Loucy (cell line): ENCODE data around the gene UGP2.

ENCODE experiments used
- H2AFZ ChIP-seq: fragments of 200-600 bp; sonication (generic); 2 replicates; pipeline ENCODE4 v1.6.0; 2016; ENCODE audit warnings: antibody characterized with exemption, mild to moderate bottlenecking, low read length, moderate library complexity
- H3F3A ChIP-seq: fragments of 200-600 bp; 2 replicates; pipeline ENCODE4 v1.6.0; 2016; ENCODE audit warnings: antibody characterized with exemption, low read depth, mild to moderate bottlenecking
- H3K27me3 ChIP-seq: fragments of 200-600 bp; sonication (generic); 2 replicates; pipeline ENCODE4 v1.6.1; 2014; ENCODE audit warnings: low read length, mild to moderate bottlenecking; ENCODE audit not compliant: insufficient read depth, poor library complexity, severe bottlenecking
- H3K36me3 ChIP-seq: fragments of 200-600 bp; sonication (generic); 2 replicates; pipeline ENCODE4 v1.6.1; 2016; ENCODE audit warnings: low read length; ENCODE audit not compliant: insufficient read depth
- H3K4me1 ChIP-seq: fragments of 200-600 bp; sonication (generic); 2 replicates; pipeline ENCODE4 v1.5.1; 2014; ENCODE audit warnings: low read length, mild to moderate bottlenecking; ENCODE audit not compliant: insufficient read depth, poor library complexity, severe bottlenecking
- H3K4me2 ChIP-seq: fragments of 200-600 bp; sonication (generic); 2 replicates; pipeline ENCODE4 v1.6.0; 2014; ENCODE audit warnings: antibody characterized with exemption, low read length, low read depth, mild to moderate bottlenecking; ENCODE audit not compliant: poor library complexity, severe bottlenecking
- H3K4me3 ChIP-seq: fragments of 200-600 bp; sonication (generic); 2 replicates; pipeline ENCODE4 v1.5.1; 2014; ENCODE audit warnings: low read length, mild to moderate bottlenecking, mixed read lengths; ENCODE audit not compliant: poor library complexity, severe bottlenecking
- H3K79me2 ChIP-seq: fragments of 200-600 bp; sonication (generic); 2 replicates; pipeline ENCODE4 v1.6.1; 2014; ENCODE audit warnings: low read length; ENCODE audit not compliant: insufficient read depth
- H3K9ac ChIP-seq: fragments of 200-600 bp; sonication (generic); 2 replicates; pipeline ENCODE4 v1.6.0; 2014; ENCODE audit warnings: mild to moderate bottlenecking, low read depth, low read length, moderate library complexity; ENCODE audit not compliant: poor library complexity, severe bottlenecking
- H3K9me2 ChIP-seq: fragments of 200-600 bp; sonication (generic); replicated peaks from 2 replicates; pipeline ENCODE4 v1.6.1; 2016; ENCODE audit warnings: low read depth, low read length, mixed read lengths
- H3K9me3 ChIP-seq: fragments of 200-600 bp; sonication (generic); 2 replicates; pipeline ENCODE4 v1.6.1; 2014; ENCODE audit warnings: mild to moderate bottlenecking, antibody characterized with exemption, low read length, low read depth; ENCODE audit not compliant: insufficient read depth
- H4K20me1 ChIP-seq: fragments of 200-600 bp; sonication (generic); 2 replicates; pipeline ENCODE4 v1.6.0; 2014; ENCODE audit warnings: antibody characterized with exemption, low read length, mild to moderate bottlenecking; ENCODE audit not compliant: insufficient read depth, poor library complexity, severe bottlenecking
- EZH2phosphoT487 ChIP-seq: fragments of 200-600 bp; IDR thresholded peaks from 2 replicates; pipeline ENCODE4 v1.6.1; 2018; ENCODE audit warnings: antibody characterized with exemption, mild to moderate bottlenecking, moderate library complexity, borderline replicate concordance
- TF ChIP-seq, protein P1 (sequence below): fragments of 200-600 bp; sonication (generic); conservative IDR thresholded peaks from 2 replicates; pipeline ENCODE4 v1.5.1; 2014; ENCODE audit warnings: mild to moderate bottlenecking, antibody characterized with exemption, low read length

UGP2 gene

DNA sequence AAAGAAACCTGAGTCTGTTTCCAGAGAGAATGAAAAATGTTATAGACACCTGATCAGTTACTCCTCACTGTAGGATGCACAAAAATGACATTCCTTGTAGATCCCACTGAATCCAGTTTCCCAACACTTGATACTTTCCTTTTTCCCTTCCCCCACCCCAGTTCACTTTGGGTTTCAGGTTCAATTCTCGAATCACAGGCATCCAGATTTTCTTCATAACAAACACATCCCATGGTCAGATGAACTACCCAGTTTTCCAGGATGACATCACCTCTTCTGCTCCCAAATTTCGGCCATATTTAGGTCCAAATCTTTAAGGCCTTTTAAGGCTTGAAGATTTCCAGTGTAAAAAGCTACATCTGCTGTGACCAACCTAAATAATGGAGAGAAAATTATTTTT lies 51.5 kb downstream of the UGP2 start:
- H3K4me2 ChIP-seq, result no peak overlapping the region
- no peak overlapping the region for H3K9ac ChIP-seq
- H4K20me1 ChIP-seq, result no peaks in the 10 kb centered on the region
- H3K79me2 ChIP-seq, result no peaks in the 10 kb centered on the region
- H3K9me2 ChIP-seq, result no peaks in the 10 kb centered on the region
- H2AFZ ChIP-seq, result no peak overlapping the region
- no peaks in the 10 kb centered on the region for H3K9me3 ChIP-seq
- H3K27me3 ChIP-seq, result no peaks in the 10 kb centered on the region
- TF ChIP-seq, protein P1, sequence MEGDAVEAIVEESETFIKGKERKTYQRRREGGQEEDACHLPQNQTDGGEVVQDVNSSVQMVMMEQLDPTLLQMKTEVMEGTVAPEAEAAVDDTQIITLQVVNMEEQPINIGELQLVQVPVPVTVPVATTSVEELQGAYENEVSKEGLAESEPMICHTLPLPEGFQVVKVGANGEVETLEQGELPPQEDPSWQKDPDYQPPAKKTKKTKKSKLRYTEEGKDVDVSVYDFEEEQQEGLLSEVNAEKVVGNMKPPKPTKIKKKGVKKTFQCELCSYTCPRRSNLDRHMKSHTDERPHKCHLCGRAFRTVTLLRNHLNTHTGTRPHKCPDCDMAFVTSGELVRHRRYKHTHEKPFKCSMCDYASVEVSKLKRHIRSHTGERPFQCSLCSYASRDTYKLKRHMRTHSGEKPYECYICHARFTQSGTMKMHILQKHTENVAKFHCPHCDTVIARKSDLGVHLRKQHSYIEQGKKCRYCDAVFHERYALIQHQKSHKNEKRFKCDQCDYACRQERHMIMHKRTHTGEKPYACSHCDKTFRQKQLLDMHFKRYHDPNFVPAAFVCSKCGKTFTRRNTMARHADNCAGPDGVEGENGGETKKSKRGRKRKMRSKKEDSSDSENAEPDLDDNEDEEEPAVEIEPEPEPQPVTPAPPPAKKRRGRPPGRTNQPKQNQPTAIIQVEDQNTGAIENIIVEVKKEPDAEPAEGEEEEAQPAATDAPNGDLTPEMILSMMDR, result no peak
- TF ChIP-seq EZH2phosphoT487, result no peak
- H3F3A ChIP-seq, result no peaks in the 10 kb centered on the region
- no peak overlapping the region for H3K4me3 ChIP-seq
- H3K36me3 ChIP-seq, result peaks cover 72% of the 10 kb centered on the region
- no peaks in the 10 kb centered on the region for H3K4me1 ChIP-seq

DNA sequence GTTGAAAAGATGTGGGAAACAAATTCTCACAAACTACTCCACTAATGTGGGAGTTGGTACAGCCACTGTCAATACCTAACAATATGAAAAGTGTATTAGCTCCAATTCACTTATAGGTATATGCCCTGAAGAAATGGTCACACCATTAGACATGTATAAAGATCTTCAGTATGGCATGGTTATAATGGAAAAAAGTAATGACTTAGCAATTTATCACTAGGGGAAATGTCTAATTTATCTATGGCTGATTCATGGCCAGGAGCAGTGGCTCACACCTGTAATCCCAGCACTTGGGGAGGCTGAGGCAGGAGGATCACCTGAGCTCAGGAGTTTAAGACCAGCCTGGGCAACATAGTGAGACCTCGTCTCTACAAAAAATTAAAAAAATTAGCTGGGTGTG lies 52.5 kb downstream of the UGP2 start:
- Histone ChIP-seq H3F3A (no peaks in the 10 kb centered on the region), H3K4me1 (no peaks in the 10 kb centered on the region), H3K27me3 (no peaks in the 10 kb centered on the region), H4K20me1 (no peaks in the 10 kb centered on the region), H3K4me2 (no peak overlapping the region), H3K9me3 (no peaks in the 10 kb centered on the region), H3K79me2 (no peaks in the 10 kb centered on the region), H2AFZ (no peak overlapping the region), H3K9ac (no peak overlapping the region), H3K9me2 (no peaks in the 10 kb centered on the region), H3K36me3 (peaks cover 75% of the 10 kb centered on the region), H3K4me3 (no peak overlapping the region)
- TF ChIP-seq, protein P1, result no peak
- TF ChIP-seq EZH2phosphoT487, result no peak

DNA sequence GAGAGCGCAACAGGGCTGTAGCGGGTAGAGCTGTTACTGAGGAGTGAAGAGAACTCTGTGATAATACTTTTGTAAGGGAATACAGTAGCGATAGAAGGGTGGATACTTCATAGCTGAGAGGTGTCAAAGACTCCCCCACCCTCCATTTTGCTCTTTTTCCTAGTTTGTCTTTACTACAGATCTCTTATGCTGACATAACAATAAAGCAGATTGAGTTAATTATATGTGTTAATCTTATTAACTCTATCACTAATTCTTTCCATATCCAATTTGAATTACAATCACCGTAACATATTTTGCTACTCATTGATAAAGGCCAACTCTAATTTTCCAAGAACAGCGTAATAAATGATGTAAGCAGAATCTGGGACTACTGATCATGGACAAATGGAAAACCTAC lies 57.1 kb downstream of the UGP2 start:
- H3K36me3 ChIP-seq, result peaks cover 45% of the 10 kb centered on the region

More for the DNA sequence above, 57.1 kb downstream of the UGP2 start:
- Histone ChIP-seq H3K9me3 (peaks cover 14% of the 10 kb centered on the region; the same call in 1 of the 2 replicates), H2AFZ (no peak overlapping the region), H3K79me2 (no peaks in the 10 kb centered on the region), H3K9ac (no peak overlapping the region), H3K9me2 (no peaks in the 10 kb centered on the region), H4K20me1 (no peaks in the 10 kb centered on the region), H3K4me1 (no peaks in the 10 kb centered on the region), H3K27me3 (no peaks in the 10 kb centered on the region), H3K4me2 (no peak overlapping the region), H3K4me3 (no peak overlapping the region), H3F3A (no peaks in the 10 kb centered on the region)
- TF ChIP-seq, protein P1, result no peak
- TF ChIP-seq EZH2phosphoT487, result no peak
